ENCODE data around the gene STK32B. TPM values are rescaled to one million over a fixed set of nuclear protein-coding genes. Genes with fewer than 3 reads are reported as not detected.
"Not testable (repeated sequence)": the region's sequence is repeated elsewhere in the genome, so short reads cannot be mapped to it uniquely, and the experiment has no call there.

Gene STK32B
- total RNA-seq, 1 experiment from 2014 or later = not detected

DNA sequence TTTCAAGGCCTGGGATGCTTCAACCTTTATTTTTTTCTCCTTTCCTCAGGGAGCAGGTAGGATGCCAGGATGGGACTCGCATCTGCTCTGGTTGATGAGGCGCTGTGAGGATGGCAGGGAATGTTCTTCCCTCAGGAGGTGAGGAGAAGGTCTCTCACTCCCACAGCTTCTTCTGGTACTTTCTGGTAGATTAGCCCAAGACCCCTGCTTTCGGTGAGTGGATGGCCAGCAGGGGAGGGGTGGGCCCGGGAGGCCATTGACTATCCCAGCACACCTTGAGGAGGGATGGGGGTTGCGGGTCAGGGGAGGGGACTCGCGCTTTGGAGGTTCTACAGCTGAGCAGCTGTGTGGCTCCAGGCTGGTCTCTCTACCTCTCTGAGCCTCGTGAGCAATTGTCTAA lies 46.8 kb upstream of the STK32B start:
- H3K4me3 Mint-ChIP-seq (ENCODE audit: low read depth, unreplicated experiment) = no peak overlapping the region
- DNase-seq = no peak
- TF ChIP-seq, protein P1, sequence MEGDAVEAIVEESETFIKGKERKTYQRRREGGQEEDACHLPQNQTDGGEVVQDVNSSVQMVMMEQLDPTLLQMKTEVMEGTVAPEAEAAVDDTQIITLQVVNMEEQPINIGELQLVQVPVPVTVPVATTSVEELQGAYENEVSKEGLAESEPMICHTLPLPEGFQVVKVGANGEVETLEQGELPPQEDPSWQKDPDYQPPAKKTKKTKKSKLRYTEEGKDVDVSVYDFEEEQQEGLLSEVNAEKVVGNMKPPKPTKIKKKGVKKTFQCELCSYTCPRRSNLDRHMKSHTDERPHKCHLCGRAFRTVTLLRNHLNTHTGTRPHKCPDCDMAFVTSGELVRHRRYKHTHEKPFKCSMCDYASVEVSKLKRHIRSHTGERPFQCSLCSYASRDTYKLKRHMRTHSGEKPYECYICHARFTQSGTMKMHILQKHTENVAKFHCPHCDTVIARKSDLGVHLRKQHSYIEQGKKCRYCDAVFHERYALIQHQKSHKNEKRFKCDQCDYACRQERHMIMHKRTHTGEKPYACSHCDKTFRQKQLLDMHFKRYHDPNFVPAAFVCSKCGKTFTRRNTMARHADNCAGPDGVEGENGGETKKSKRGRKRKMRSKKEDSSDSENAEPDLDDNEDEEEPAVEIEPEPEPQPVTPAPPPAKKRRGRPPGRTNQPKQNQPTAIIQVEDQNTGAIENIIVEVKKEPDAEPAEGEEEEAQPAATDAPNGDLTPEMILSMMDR (IDR thresholded peaks at IDR 0.05; ENCODE audit: unreplicated experiment) = no peak
- H3K4me1 Mint-ChIP-seq (ENCODE audit: low read depth, unreplicated experiment) = no peaks in the 10 kb centered on the region
- no peak overlapping the region for H3K27ac Mint-ChIP-seq (ENCODE audit: unreplicated experiment)
- H3K27me3 Mint-ChIP-seq (ENCODE audit: unreplicated experiment) = no peaks in the 10 kb centered on the region
- CTCF ChIA-PET = interaction anchor here (0.6 kb wide), 1 partner anchor 28 kb away, joined by 3 read pairs; no protein-coding TSS in a partner anchor
- H3K9me3 Mint-ChIP-seq (ENCODE audit: low read depth, unreplicated experiment) = peaks cover 3% of the 10 kb centered on the region
- H3K36me3 Mint-ChIP-seq (ENCODE audit: insufficient read depth, unreplicated experiment) = no peaks in the 10 kb centered on the region
- intact Hi-C loops (cut with micrococcal nuclease; ENCODE audit: unreplicated experiment) = no loop called here
- BruUV-seq (replicated peaks) = no TSS peak

DNA sequence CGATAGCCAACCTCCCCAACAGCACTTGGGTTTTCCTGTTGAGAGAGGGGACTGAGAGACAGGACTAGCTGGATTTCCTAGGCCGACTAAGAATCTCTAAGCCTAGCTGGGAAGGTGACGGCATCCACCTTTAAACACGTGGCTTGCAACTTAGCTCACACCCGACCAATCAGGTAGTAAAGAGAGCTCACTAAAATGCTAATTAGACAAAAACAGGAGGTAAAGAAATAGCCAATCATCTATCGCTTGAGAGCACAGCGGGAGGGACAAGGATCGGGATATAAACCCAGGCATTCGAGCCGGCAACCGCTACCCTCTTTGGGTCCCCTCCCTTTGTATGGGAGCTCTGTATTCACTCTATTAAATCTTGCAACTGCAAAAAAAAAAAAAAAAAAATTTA lies 44.3 kb upstream of the STK32B start:
- intact Hi-C loops (cut with micrococcal nuclease; ENCODE audit: unreplicated experiment); BruUV-seq (replicated peaks): not testable (repeated sequence)

DNA sequence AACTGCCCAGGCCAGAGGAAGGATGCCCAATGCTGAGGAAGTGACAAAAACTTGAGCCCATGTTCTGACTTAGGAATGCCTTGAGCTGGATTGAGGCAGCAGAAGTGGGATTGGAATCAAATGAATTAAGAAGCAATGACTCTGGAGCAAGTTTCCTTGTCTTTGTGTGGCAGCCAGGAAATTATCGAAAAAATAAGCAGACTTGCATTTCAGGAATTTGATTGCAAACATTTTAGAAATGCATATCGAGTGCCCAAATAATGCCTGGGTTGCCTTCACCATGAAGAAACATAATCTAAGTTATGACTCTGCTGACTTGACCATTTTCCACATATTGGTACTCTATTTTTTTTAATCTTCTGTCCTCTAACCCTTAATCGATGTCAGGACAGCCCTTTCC lies 41.5 kb upstream of the STK32B start:
- TF ChIP-seq, protein P1 (IDR thresholded peaks at IDR 0.05; ENCODE audit: unreplicated experiment) = no peak
- BruUV-seq (replicated peaks) = no TSS peak
- no peak overlapping the region for H3K27ac Mint-ChIP-seq (ENCODE audit: unreplicated experiment)
- no peaks in the 10 kb centered on the region for H3K4me1 Mint-ChIP-seq (ENCODE audit: low read depth, unreplicated experiment)
- H3K36me3 Mint-ChIP-seq (ENCODE audit: insufficient read depth, unreplicated experiment) = no peaks in the 10 kb centered on the region
- H3K9me3 Mint-ChIP-seq (ENCODE audit: low read depth, unreplicated experiment) = peaks cover 11% of the 10 kb centered on the region
- H3K4me3 Mint-ChIP-seq (ENCODE audit: low read depth, unreplicated experiment) = no peak overlapping the region
- peaks cover 14% of the 10 kb centered on the region for H3K27me3 Mint-ChIP-seq (ENCODE audit: unreplicated experiment)
- no peak for DNase-seq
- intact Hi-C loops (cut with micrococcal nuclease; ENCODE audit: unreplicated experiment) = no loop called here
- CTCF ChIA-PET = no interaction called here

More for the DNA sequence above, 44.3 kb upstream of the STK32B start:
- H3K27ac Mint-ChIP-seq (ENCODE audit: unreplicated experiment); CTCF ChIA-PET; H3K36me3 Mint-ChIP-seq (ENCODE audit: insufficient read depth, unreplicated experiment); DNase-seq; H3K4me3 Mint-ChIP-seq (ENCODE audit: low read depth, unreplicated experiment); H3K4me1 Mint-ChIP-seq (ENCODE audit: low read depth, unreplicated experiment): not testable (repeated sequence)
- H3K9me3 Mint-ChIP-seq (ENCODE audit: low read depth, unreplicated experiment) = peaks cover 11% of the 10 kb centered on the region
- peaks cover 14% of the 10 kb centered on the region for H3K27me3 Mint-ChIP-seq (ENCODE audit: unreplicated experiment)

DNA sequence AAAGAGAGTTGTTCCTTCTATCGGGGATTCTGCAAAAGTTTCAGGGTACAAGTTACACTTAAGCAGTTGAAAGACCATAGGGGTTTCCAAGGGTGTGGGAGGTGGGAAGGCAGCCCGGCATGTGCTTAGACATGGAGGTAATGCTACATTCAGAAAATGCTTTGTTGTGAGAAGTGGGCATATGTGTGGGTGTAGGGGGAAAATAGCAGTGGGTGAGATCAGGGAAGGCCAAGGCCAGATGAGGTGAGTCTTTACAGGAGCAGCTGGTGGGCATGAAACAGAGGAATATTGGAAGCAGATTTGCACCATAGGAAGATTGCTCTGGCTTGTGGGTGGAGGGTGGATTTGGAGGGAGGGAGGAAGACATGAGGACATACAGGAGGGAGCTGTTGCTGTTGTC lies 40.3 kb upstream of the STK32B start:
- no peak for DNase-seq
- Mint-ChIP-seq H3K4me3 (ENCODE audit: low read depth, unreplicated experiment) (no peak overlapping the region), H3K4me1 (ENCODE audit: low read depth, unreplicated experiment) (no peaks in the 10 kb centered on the region), H3K27ac (ENCODE audit: unreplicated experiment) (no peak overlapping the region), H3K9me3 (ENCODE audit: low read depth, unreplicated experiment) (peaks cover 11% of the 10 kb centered on the region), H3K27me3 (ENCODE audit: unreplicated experiment) (peaks cover 14% of the 10 kb centered on the region), H3K36me3 (ENCODE audit: insufficient read depth, unreplicated experiment) (no peaks in the 10 kb centered on the region)
- CTCF ChIA-PET = no interaction called here
- no TSS peak for BruUV-seq (replicated peaks)
- intact Hi-C loops (cut with micrococcal nuclease; ENCODE audit: unreplicated experiment) = no loop called here
- TF ChIP-seq, protein P1 (IDR thresholded peaks at IDR 0.05; ENCODE audit: unreplicated experiment) = no peak

DNA sequence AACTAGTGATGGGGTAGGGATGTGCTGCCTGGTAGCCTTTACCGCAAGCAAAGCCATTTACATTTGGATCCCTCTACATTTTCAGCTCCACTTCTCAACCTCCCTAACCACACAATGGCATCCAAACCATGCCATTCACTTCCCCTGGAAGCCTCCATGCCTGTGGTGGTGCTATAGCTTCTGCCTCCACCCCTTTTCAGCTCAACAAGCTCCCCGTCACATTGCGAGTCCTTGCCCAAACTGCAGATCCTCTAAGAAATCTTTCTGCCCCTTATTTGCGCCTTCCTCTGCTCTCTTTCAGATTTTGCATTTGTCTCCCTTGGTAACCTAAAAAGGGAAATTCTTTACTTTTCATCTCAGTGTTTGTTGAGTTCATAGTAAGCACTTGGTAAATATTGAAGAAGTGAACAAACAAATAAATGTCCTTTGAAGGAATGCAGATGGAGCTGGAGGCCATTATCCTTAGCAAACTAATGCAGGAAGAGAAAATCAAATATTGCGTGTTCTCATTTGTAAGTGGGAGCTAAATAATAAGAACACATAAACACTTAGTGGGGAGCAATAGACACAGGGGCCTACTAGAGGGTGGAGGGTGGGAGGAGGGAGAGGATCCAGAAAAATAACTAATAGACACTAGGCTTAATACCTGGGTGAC lies 38.9 kb upstream of the STK32B start:
- no peak overlapping the region for H3K4me3 Mint-ChIP-seq (ENCODE audit: low read depth, unreplicated experiment)
- H3K9me3 Mint-ChIP-seq (ENCODE audit: low read depth, unreplicated experiment) = peaks cover 8% of the 10 kb centered on the region
- TF ChIP-seq, protein P1 (IDR thresholded peaks at IDR 0.05; ENCODE audit: unreplicated experiment) = no peak
- no peak for DNase-seq
- CTCF ChIA-PET = no interaction called here
- no TSS peak for BruUV-seq (replicated peaks)
- H3K27me3 Mint-ChIP-seq (ENCODE audit: unreplicated experiment) = peaks cover 14% of the 10 kb centered on the region
- no peaks in the 10 kb centered on the region for H3K36me3 Mint-ChIP-seq (ENCODE audit: insufficient read depth, unreplicated experiment)
- H3K27ac Mint-ChIP-seq (ENCODE audit: unreplicated experiment) = no peak overlapping the region
- no peaks in the 10 kb centered on the region for H3K4me1 Mint-ChIP-seq (ENCODE audit: low read depth, unreplicated experiment)
- intact Hi-C loops (cut with micrococcal nuclease; ENCODE audit: unreplicated experiment) = no loop called here
